Measurements from ENCODE around the gene HTRA1.

GRCh38 chr10:122450353-122450990 lies 10.9 kb upstream of the HTRA1 start:
- TF ChIP-seq ZNF70 (CRISPR knock-in tag; IDR thresholded peaks at IDR 0.05) (no peak), ARNTL (CRISPR knock-in tag; IDR thresholded peaks at IDR 0.05; ENCODE audit: borderline replicate concordance, low read depth) (no peak), ESRRG (CRISPR knock-in tag; IDR thresholded peaks at IDR 0.05) (no peak), ISL1 (CRISPR knock-in tag; IDR thresholded peaks at IDR 0.05) (0 out of 2 replicates have a peak, but pooled peaks have one; percentile 10), ZC3H10 (CRISPR knock-in tag; IDR thresholded peaks at IDR 0.05) (no peak), ZFP30 (CRISPR knock-in tag; IDR thresholded peaks at IDR 0.05) (no peak), CSDC2 (CRISPR knock-in tag; IDR thresholded peaks at IDR 0.05) (no peak), PATZ1 (CRISPR knock-in tag; IDR thresholded peaks at IDR 0.05; ENCODE audit: borderline replicate concordance) (no peak), RARB (CRISPR knock-in tag; IDR thresholded peaks at IDR 0.05) (no peak), PPARA (CRISPR knock-in tag; IDR thresholded peaks at IDR 0.05; ENCODE audit: borderline replicate concordance) (no peak), SNAI2 (CRISPR knock-in tag; IDR thresholded peaks at IDR 0.05) (no peak)
- TF ChIP-seq, protein P1, sequence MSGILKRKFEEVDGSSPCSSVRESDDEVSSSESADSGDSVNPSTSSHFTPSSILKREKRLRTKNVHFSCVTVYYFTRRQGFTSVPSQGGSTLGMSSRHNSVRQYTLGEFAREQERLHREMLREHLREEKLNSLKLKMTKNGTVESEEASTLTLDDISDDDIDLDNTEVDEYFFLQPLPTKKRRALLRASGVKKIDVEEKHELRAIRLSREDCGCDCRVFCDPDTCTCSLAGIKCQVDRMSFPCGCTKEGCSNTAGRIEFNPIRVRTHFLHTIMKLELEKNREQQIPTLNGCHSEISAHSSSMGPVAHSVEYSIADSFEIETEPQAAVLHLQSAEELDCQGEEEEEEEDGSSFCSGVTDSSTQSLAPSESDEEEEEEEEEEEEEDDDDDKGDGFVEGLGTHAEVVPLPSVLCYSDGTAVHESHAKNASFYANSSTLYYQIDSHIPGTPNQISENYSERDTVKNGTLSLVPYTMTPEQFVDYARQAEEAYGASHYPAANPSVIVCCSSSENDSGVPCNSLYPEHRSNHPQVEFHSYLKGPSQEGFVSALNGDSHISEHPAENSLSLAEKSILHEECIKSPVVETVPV (CRISPR knock-in tag; IDR thresholded peaks at IDR 0.05) = no peak

All from SK-N-SH treated with all-trans-retinoic acid at 6 μM for 48 hours (cell line).